ENCODE measurements around the gene FOXR2. TPM values are rescaled to one million over a fixed set of nuclear protein-coding genes. Genes with fewer than 3 reads are reported as not detected.

The FOXR2 gene
- total RNA-seq, 1 donor from 2014 or later = not detected

GRCh38 chrX:55640854-55641253 is 17.7 kb downstream of the FOXR2 start:
- peaks cover 13% of the 10 kb centered on the region for H3K9me3 Mint-ChIP-seq (ENCODE audit: low read depth)
- no peaks in the 10 kb centered on the region for H3K27me3 Mint-ChIP-seq (ENCODE audit: low read depth)
- TF ChIP-seq, protein P1, sequence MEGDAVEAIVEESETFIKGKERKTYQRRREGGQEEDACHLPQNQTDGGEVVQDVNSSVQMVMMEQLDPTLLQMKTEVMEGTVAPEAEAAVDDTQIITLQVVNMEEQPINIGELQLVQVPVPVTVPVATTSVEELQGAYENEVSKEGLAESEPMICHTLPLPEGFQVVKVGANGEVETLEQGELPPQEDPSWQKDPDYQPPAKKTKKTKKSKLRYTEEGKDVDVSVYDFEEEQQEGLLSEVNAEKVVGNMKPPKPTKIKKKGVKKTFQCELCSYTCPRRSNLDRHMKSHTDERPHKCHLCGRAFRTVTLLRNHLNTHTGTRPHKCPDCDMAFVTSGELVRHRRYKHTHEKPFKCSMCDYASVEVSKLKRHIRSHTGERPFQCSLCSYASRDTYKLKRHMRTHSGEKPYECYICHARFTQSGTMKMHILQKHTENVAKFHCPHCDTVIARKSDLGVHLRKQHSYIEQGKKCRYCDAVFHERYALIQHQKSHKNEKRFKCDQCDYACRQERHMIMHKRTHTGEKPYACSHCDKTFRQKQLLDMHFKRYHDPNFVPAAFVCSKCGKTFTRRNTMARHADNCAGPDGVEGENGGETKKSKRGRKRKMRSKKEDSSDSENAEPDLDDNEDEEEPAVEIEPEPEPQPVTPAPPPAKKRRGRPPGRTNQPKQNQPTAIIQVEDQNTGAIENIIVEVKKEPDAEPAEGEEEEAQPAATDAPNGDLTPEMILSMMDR (IDR thresholded peaks at IDR 0.05) = no peak
- H3K4me3 Mint-ChIP-seq (ENCODE audit: unreplicated experiment) = no peak overlapping the region
- no peaks in the 10 kb centered on the region for H3K4me1 Mint-ChIP-seq (ENCODE audit: low read depth)
- no peaks in the 10 kb centered on the region for H3K36me3 Mint-ChIP-seq (ENCODE audit: low read depth)
- no peak for DNase-seq (ENCODE audit: low spot score)
- H3K27ac Mint-ChIP-seq (ENCODE audit: unreplicated experiment) = no peak overlapping the region

GRCh38 chrX:55648434-55648833 is 25.2 kb downstream of the FOXR2 start:
- no peak overlapping the region for H3K27ac Mint-ChIP-seq (ENCODE audit: unreplicated experiment)
- no peak for DNase-seq (ENCODE audit: low spot score)
- peaks cover 12% of the 10 kb centered on the region for H3K9me3 Mint-ChIP-seq (ENCODE audit: low read depth)
- no peaks in the 10 kb centered on the region for H3K4me1 Mint-ChIP-seq (ENCODE audit: low read depth)
- no peak overlapping the region for H3K4me3 Mint-ChIP-seq (ENCODE audit: unreplicated experiment)
- TF ChIP-seq, protein P1 (IDR thresholded peaks at IDR 0.05) = no peak
- no peaks in the 10 kb centered on the region for H3K36me3 Mint-ChIP-seq (ENCODE audit: low read depth)
- no peaks in the 10 kb centered on the region for H3K27me3 Mint-ChIP-seq (ENCODE audit: low read depth)

DNA sequence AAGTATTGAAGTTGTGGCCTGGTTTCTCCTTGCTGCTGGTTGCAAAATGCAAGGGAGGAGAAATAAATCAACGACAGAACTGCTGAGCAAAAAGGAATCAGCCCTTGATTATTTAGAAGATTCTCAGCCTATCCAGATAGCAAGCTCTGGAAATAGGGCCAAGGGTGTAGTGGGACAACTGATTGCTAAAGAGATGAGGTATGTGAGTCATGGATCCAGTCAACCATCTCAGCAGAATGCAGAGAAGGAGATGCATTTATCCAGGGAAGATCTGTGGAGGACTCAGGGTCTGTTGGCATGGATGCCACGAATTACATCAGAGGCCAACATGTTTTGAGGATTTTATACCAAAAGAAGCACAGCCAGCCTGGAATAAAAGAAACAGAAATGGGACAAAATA is 36.7 kb downstream of the FOXR2 start:
- TF ChIP-seq, protein P1 (IDR thresholded peaks at IDR 0.05) = no peak
- Mint-ChIP-seq H3K9me3 (ENCODE audit: low read depth) (peaks cover 21% of the 10 kb centered on the region), H3K4me3 (ENCODE audit: unreplicated experiment) (no peak overlapping the region), H3K36me3 (ENCODE audit: low read depth) (no peaks in the 10 kb centered on the region), H3K27ac (ENCODE audit: unreplicated experiment) (no peak overlapping the region), H3K27me3 (ENCODE audit: low read depth) (no peaks in the 10 kb centered on the region), H3K4me1 (ENCODE audit: low read depth) (no peaks in the 10 kb centered on the region)
- no peak for DNase-seq (ENCODE audit: low spot score)

DNA sequence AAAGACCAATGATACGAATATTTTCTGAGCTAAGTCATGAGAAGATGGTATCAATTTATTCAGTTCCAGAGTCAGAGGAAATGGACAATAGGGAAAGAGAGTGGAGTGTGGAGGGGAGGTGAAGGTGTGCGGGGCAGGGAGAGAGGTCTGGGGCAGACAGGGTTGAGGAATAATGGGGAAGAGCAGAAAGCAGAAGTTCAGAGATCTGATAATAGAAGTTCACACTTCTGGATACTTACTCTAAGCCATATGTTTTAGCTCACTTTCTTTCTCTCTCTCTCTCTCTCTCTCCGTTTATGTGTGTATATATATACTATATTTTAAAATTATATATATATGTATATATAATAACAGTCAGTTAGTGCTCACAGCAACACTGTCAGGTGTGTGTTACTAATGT is 40.4 kb downstream of the FOXR2 start:
- no peaks in the 10 kb centered on the region for H3K36me3 Mint-ChIP-seq (ENCODE audit: low read depth)
- no peaks in the 10 kb centered on the region for H3K4me1 Mint-ChIP-seq (ENCODE audit: low read depth)
- H3K27me3 Mint-ChIP-seq (ENCODE audit: low read depth) = no peaks in the 10 kb centered on the region
- peaks cover 49% of the 10 kb centered on the region for H3K9me3 Mint-ChIP-seq (ENCODE audit: low read depth)
- no peak overlapping the region for H3K4me3 Mint-ChIP-seq (ENCODE audit: unreplicated experiment)
- TF ChIP-seq, protein P1 (IDR thresholded peaks at IDR 0.05) = no peak
- H3K27ac Mint-ChIP-seq (ENCODE audit: unreplicated experiment) = no peak overlapping the region
- DNase-seq (ENCODE audit: low spot score) = no peak

DNA sequence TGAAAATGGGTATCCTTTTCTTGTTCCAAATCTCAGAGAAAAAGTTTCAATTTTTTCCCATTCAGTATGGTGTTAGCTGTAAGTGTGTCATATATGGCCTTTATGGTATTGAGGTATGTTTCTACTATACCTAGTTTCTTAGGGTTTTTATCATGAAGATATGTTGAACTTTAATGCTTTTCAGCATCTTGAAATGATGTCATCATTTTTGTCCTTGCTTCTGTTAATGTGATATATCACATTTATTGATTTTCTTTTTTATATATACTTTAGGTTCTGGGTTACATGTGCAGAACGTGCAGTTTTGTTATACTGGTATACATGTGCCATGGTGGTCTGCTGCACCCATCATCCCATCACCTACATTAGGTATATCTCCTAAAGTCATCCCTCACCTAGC is 44.9 kb downstream of the FOXR2 start:
- no peaks in the 10 kb centered on the region for H3K36me3 Mint-ChIP-seq (ENCODE audit: low read depth)
- peaks cover 64% of the 10 kb centered on the region for H3K9me3 Mint-ChIP-seq (ENCODE audit: low read depth)
- H3K27ac Mint-ChIP-seq (ENCODE audit: unreplicated experiment) = no peak overlapping the region

More for the DNA sequence above, 44.9 kb downstream of the FOXR2 start:
- Mint-ChIP-seq H3K27me3 (ENCODE audit: low read depth) (no peaks in the 10 kb centered on the region), H3K4me3 (ENCODE audit: unreplicated experiment) (no peak overlapping the region), H3K4me1 (ENCODE audit: low read depth) (no peaks in the 10 kb centered on the region)
- TF ChIP-seq, protein P1 (IDR thresholded peaks at IDR 0.05) = no peak
- DNase-seq (ENCODE audit: low spot score) = no peak

Other genes starting within 250 kb of the FOXR2 start
- gene MAGEH1, start 171.3 kb upstream of the FOXR2 start, total RNA-seq = 8.2 to 25.8 TPM (median 25.7 TPM) in 3 replicates
- gene USP51, start 133.6 kb upstream of the FOXR2 start, total RNA-seq = 1.0 to 2.0 TPM (median 1.1 TPM) in 3 replicates
- 18.2 to 21.8 TPM (median 19.0 TPM) in 3 replicates for gene RRAGB, start 94.3 kb downstream of the FOXR2 start, total RNA-seq